Adrenal gland (tissue), 12 donors: ENCODE results near the gene CNGA3. TPM values are rescaled to one million over a fixed set of nuclear protein-coding genes. Genes with fewer than 3 reads are reported as not detected.

Experiments
- DNase-seq, 7 donors: peaks; one replicate each; pipeline ENCODE4 v3.0.0-alpha.2; 2019 to 2020
- H3K27ac ChIP-seq, 5 donors: fragments of 200-600 bp; sonication (generic) in 4 of 5; 1 replicate in 3 of 5; 2 replicates in 2 of 5; pipeline versions ENCODE4 v1.5.1 to v1.8.0; 2016 to 2020; ENCODE audit warnings: mild to moderate bottlenecking in 1 of 5
- H3K27me3 ChIP-seq: fragments of 200-600 bp; 2 replicates; pipeline ENCODE4 v1.8.0; 2021
- H3K36me3 ChIP-seq, 2 donors: fragments of 200-600 bp; replicated peaks in 1 of 2; 1 replicate in 1 of 2; 2 replicates in 1 of 2; pipeline versions ENCODE4 v1.5.1 to v1.8.0; 2018 to 2022
- H3K4me1 ChIP-seq, 2 donors: fragments of 200-600 bp; replicated peaks in 1 of 2; 1 replicate in 1 of 2; 2 replicates in 1 of 2; pipeline versions ENCODE4 v1.5.1 to v1.8.0; 2018 to 2021
- H3K4me3 ChIP-seq, 4 donors: fragments of 200-600 bp; sonication (generic) in 3 of 4; one replicate each; pipeline ENCODE4 v1.5.1; 2016 to 2018
- H3K9me3 ChIP-seq, 3 donors: fragments of 200-600 bp; sonication (generic) in 1 of 3; replicated peaks in 1 of 3; 1 replicate in 2 of 3; 2 replicates in 1 of 3; pipeline versions ENCODE4 v1.5.1 to v1.8.0; 2016 to 2021
- POLR2A ChIP-seq, 2 donors: fragments of 450-650 bp; IDR thresholded peaks; one replicate each; pipeline ENCODE4 v1.6.1; 2017; ENCODE audit warnings: antibody characterized with exemption in 2 of 2, mild to moderate bottlenecking in 2 of 2, moderate library complexity in 1 of 2
- WGBS, 4 donors: extraction: QIAGEN DNeasy Blood & Tissue Kit in 2 of 4; methylation state at CpG; one replicate each; pipeline versions ENCODE4 v1.1.5 to v1.1.7; 2013 to 2017; 5-methylcytosine and 5-hydroxymethylcytosine counted together
- intact Hi-C, 2 donors: fragments of 100-400 bp; cut with DNase I; formaldehyde crosslinking; loops; one replicate each; pipeline versions ENCODE4 v1.14.1 to v1.15.0; 2022 to 2023
- polyA plus RNA-seq, 3 donors: library from polyadenylated mRNA; stranded (reverse); fragments of 200-250 nt in 2 of 3; fragments of 350-450 nt in 1 of 3; fragmentation: Illumina TruSeq in 1 of 3; extraction: RNeasy Lipid Tissue Mini Kit (QIAGEN cat#74804) in 1 of 3; gene quantifications; one replicate each; pipeline ENCODE4 v1.2.3, GENCODE V29; 2013 to 2014
- total RNA-seq, 9 donors: library from RNA; depleted of rRNA in 4 of 9; stranded (reverse); fragments of >200 nt in 4 of 9; fragments of 120-200 nt in 1 of 9; fragmentation: NEBNext Ultra II Directional in 1 of 9; extraction: Animal tissue kit (Norgen Biotek cat#: 25700) in 1 of 9; gene quantifications; one replicate each; pipeline versions ENCODE4 v1.1.0 to v1.2.4, GENCODE V29; 2013 to 2023
- TF ChIP-seq, protein P1 (sequence below), 6 experiments: fragments of 450-650 bp in 4 of 6; fragments of 200-600 bp in 2 of 6; sonication (generic) in 1 of 6; IDR thresholded peaks; 1 replicate in 5 of 6; 2 replicates in 1 of 6; pipeline versions ENCODE4 v1.5.1 to v1.8.0; 2016 to 2021; ENCODE audit warnings: antibody characterized with exemption in 6 of 6, mild to moderate bottlenecking in 2 of 6, moderate library complexity in 1 of 6
- donor health status: healthy with polysubstance abuse.
- donor health status: Bipolar disorder and iron deficiency.
- donor health status: DM: yes; HTN: yes; CAD: no.
- donor health status: DM: no; HTN: no; CAD: no.
- donor health status: DM: no; HTN: no; CAD: no.
- donor health status: DM: yes; HTN: yes; CAD: no.

CNGA3 gene
- total and polyA plus RNA-seq, 12 donors, result 0.07 to 0.28 (median 0.16) TPM; not detected in 5

DNA sequence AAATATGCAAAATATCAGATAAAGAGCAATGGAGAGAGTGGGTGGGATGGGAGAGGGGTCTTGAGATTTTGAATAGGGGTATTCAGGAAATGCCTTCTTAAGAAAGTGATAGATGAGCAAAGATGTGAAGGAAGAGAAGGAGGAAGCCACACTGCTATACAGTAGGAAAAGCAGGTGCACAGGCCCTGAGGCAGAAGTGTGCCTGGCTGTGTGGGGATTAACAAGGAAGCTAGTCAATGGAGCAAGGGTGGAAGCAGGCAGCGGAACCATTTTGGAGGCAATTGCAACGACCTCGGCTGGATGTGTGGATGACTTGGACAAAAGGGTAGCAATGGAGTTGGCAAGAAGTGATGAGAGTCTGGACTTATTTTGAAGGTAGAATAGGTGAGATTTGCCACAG is 11.0 kb upstream of the CNGA3 start:
- no peak for TF ChIP-seq POLR2A (IDR thresholded peaks at IDR 0.05)
- TF ChIP-seq, protein P1, sequence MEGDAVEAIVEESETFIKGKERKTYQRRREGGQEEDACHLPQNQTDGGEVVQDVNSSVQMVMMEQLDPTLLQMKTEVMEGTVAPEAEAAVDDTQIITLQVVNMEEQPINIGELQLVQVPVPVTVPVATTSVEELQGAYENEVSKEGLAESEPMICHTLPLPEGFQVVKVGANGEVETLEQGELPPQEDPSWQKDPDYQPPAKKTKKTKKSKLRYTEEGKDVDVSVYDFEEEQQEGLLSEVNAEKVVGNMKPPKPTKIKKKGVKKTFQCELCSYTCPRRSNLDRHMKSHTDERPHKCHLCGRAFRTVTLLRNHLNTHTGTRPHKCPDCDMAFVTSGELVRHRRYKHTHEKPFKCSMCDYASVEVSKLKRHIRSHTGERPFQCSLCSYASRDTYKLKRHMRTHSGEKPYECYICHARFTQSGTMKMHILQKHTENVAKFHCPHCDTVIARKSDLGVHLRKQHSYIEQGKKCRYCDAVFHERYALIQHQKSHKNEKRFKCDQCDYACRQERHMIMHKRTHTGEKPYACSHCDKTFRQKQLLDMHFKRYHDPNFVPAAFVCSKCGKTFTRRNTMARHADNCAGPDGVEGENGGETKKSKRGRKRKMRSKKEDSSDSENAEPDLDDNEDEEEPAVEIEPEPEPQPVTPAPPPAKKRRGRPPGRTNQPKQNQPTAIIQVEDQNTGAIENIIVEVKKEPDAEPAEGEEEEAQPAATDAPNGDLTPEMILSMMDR (IDR thresholded peaks at IDR 0.05), result no peak
- H3K9me3 ChIP-seq, result no peaks in the 10 kb centered on the region
- H3K4me1 ChIP-seq, result no peaks in the 10 kb centered on the region
- DNase-seq, result no peak
- no peak overlapping the region for H3K4me3 ChIP-seq
- H3K27ac ChIP-seq, result no peak overlapping the region
- intact Hi-C loops, result no loop called here
- 84 to 93% (median 85%) methylated on average over 3 of the region's 3 CpGs for WGBS, 4 donors
- H3K27me3 ChIP-seq, result no peaks in the 10 kb centered on the region
- no peaks in the 10 kb centered on the region for H3K36me3 ChIP-seq

DNA sequence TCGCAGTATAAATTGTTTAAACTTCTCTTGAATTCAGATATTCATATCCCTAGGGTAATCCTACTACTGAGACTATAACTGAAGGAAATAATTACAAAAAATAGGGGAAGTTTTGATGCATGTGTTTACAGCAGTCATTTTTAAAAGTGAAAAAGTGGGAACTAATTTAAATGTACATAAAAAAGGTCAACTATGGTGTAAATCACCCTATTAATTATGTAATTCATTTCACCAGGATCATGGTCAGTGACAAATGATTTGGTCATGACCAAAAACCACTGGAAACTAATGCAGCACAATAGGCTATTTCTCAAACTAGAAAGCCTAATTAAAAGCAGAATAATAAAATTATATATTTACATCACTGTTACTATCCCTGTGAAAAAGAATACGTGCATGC is 5.0 kb upstream of the CNGA3 start:
- WGBS, 4 donors, result 86 to 93% (median 90%) methylated on average over 2 of the region's 2 CpGs
- TF ChIP-seq, protein P1 (IDR thresholded peaks at IDR 0.05), result no peak
- TF ChIP-seq POLR2A (IDR thresholded peaks at IDR 0.05), result no peak
- Histone ChIP-seq H3K9me3 (no peaks in the 10 kb centered on the region), H3K4me3 (no peak overlapping the region), H3K4me1 (peaks cover 0 to 1% of the 10 kb centered on the region in 2 donors), H3K27ac (no peak overlapping the region), H3K27me3 (peaks cover 17% of the 10 kb centered on the region), H3K36me3 (no peaks in the 10 kb centered on the region)
- no peak for DNase-seq
- intact Hi-C loops, result no loop called here

DNA sequence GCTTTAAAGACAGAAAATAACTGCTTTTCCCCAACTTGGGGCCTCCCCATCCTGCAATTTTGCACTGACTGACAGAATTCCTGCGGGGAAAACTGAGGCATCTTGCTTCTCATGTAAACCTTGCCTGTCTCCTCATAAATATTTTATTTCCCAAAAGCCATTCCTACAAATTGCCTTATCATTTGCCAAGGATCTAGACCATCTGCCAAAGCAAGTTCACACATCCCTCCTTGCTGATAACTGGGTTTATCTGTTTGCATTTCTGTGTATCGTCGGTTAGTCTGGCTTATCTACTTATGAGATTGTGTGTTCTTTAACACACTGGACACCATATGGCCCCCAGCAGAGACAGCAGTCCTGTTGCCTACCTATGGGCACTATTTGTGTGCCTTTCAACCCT is 3.0 kb upstream of the CNGA3 start:
- TF ChIP-seq, protein P1 (IDR thresholded peaks at IDR 0.05), result no peak
- no peak for TF ChIP-seq POLR2A (IDR thresholded peaks at IDR 0.05)
- Histone ChIP-seq H3K9me3 (no peaks in the 10 kb centered on the region), H3K36me3 (no peaks in the 10 kb centered on the region), H3K4me1 (peaks cover 3 to 12% of the 10 kb centered on the region in 2 donors), H3K27ac (no peak overlapping the region), H3K27me3 (peaks cover 37% of the 10 kb centered on the region), H3K4me3 (no peak overlapping the region)
- DNase-seq, result no peak
- 54 to 63% (median 56%) methylated on average over 3 of the region's 3 CpGs for WGBS, 4 donors
- intact Hi-C loops, result no loop called here

DNA sequence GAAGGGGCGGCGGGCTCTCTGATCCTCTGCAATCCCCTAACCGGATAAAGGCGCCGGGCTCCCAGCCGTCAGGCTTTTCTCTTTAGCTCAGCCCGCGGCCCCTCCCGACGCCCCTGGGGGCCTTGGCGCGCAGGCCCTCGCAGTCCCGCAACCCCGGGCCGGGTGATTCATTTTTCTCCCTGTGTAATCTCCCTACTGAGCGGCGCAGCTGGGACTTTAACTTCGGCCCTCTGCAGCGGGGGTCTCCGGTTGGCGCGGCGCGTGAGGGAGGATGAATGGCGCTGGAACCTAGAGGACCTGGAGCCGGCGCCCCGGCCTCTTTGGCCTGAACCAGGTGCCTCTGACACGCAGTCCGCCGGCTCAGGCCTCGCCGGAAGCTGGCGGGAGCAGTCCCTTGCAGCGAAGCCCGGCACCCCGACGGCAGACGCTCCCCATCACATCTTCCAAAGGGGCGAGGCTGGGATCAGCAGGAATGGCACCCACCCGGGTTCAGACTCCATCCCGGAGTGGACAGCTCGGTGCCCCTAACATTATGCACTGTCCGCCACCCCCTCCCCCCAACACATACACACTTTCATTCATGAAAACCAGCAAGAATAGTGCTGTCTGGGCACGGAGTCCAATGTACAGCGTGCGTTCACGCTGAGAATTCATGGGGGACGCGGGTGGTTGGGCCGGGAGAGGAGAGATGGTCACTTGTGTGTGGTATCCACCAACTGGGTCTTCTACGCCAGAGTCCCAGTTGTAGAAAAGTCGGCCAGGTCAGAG is 1.2 kb downstream of the CNGA3 start:
- Histone ChIP-seq H3K27me3 (peaks cover 53% of the 10 kb centered on the region), H3K4me1 (peaks cover 3 to 12% of the 10 kb centered on the region in 2 donors)

More for the DNA sequence above, 1.2 kb downstream of the CNGA3 start:
- Histone ChIP-seq H3K9me3 (no peaks in the 10 kb centered on the region), H3K4me3 (no peak overlapping the region), H3K27ac (no peak overlapping the region), H3K36me3 (no peaks in the 10 kb centered on the region)
- intact Hi-C loops, result no loop called here
- TF ChIP-seq, protein P1 (IDR thresholded peaks at IDR 0.05), result no peak
- TF ChIP-seq POLR2A (IDR thresholded peaks at IDR 0.05), result no peak
- WGBS, 4 donors, result 5 to 21% (median 12%) methylated on average over 12 to 54 of the region's 54 CpGs
- DNase-seq, result no peak
